ENCODE results near the gene TMCC1.

DNA sequence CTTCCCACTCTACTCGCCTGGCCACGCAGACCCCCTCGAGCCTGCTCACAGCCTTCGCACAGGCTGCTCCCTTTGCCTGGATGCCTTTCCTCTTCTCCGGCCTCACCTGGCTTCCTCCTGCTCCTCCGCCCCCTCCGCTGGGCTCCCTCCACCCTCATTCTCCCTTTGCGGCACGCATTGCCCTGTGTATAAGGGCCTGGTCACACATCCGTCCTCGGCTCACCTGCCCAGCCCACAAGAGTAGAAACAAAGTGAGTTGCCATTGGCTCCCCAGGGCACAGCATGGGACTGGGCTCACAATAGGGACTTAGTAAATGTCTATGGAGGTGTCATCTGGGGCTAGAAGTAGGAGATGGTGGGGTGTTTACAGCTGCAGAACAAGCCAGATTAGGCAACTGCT, 291.2 kb downstream of the TMCC1 start:
- TF ChIP-seq, protein P1, sequence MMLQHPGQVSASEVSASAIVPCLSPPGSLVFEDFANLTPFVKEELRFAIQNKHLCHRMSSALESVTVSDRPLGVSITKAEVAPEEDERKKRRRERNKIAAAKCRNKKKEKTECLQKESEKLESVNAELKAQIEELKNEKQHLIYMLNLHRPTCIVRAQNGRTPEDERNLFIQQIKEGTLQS (IDR thresholded peaks at IDR 0.05; ENCODE audit: borderline replicate concordance, extremely low read depth, low read depth, low read length): no peak
- TF ChIP-seq POLR2A (IDR thresholded peaks at IDR 0.05; ENCODE audit: low read depth, low read length): no peak
- no peak for TF ChIP-seq SMC3 (IDR thresholded peaks at IDR 0.05; ENCODE audit: borderline replicate concordance, low read length)
- no peak for TF ChIP-seq CREB1 (IDR thresholded peaks at IDR 0.05; ENCODE audit: low read depth)
- TF ChIP-seq, protein P2, sequence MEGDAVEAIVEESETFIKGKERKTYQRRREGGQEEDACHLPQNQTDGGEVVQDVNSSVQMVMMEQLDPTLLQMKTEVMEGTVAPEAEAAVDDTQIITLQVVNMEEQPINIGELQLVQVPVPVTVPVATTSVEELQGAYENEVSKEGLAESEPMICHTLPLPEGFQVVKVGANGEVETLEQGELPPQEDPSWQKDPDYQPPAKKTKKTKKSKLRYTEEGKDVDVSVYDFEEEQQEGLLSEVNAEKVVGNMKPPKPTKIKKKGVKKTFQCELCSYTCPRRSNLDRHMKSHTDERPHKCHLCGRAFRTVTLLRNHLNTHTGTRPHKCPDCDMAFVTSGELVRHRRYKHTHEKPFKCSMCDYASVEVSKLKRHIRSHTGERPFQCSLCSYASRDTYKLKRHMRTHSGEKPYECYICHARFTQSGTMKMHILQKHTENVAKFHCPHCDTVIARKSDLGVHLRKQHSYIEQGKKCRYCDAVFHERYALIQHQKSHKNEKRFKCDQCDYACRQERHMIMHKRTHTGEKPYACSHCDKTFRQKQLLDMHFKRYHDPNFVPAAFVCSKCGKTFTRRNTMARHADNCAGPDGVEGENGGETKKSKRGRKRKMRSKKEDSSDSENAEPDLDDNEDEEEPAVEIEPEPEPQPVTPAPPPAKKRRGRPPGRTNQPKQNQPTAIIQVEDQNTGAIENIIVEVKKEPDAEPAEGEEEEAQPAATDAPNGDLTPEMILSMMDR (IDR thresholded peaks at IDR 0.05 in 2 of 3, conservative IDR thresholded peaks at IDR 0.05 in 1 of 3; ENCODE audit: control insufficient read depth in 2 of 3, extremely low read depth in 1 of 3, insufficient read depth in 1 of 3, low read depth in 3 of 3, low read length in 3 of 3): no peak
- no peak for TF ChIP-seq HDGF (IDR thresholded peaks at IDR 0.05)
- TF ChIP-seq EED (IDR thresholded peaks at IDR 0.05; ENCODE audit: low read depth): no peak

Data from GM12878 (cell line).